PFSK-1 (cell line): ENCODE data around the gene EPHA6.

Experiments used
- FOXP2 ChIP-seq: optimal IDR thresholded peaks from 2 replicates; pipeline ENCODE3; 2011; ENCODE audit warnings: borderline replicate concordance, control low read depth, inconsistent platforms; ENCODE audit not compliant: insufficient read depth; ENCODE audit errors: extremely low read length, extremely low read depth
- POLR2AphosphoS5 ChIP-seq: IDR thresholded peaks from 2 replicates; pipeline ENCODE4 v1.6.1; 2012; ENCODE audit warnings: low read depth, mild to moderate bottlenecking, control low read depth, low read length, moderate library complexity
- REST ChIP-seq, 2 experiments: IDR thresholded peaks; 2 replicates each; pipeline versions ENCODE4 v1.6.1 to v1.8.0; 2011 to 2012; ENCODE audit warnings: low read depth in 2 of 2, low read length in 2 of 2, control low read depth in 1 of 2, inconsistent platforms in 1 of 2, mild to moderate bottlenecking in 1 of 2, moderate library complexity in 1 of 2; ENCODE audit not compliant: insufficient read depth in 1 of 2
- SIN3A ChIP-seq: IDR thresholded peaks from 2 replicates; pipeline ENCODE4 v1.6.1; 2012; ENCODE audit warnings: mild to moderate bottlenecking, low read length, moderate library complexity, borderline replicate concordance; ENCODE audit not compliant: insufficient read depth
- TAF1 ChIP-seq: IDR thresholded peaks from 2 replicates; pipeline ENCODE4 v1.6.1; 2012; ENCODE audit warnings: low read length, control low read depth, borderline replicate concordance; ENCODE audit not compliant: insufficient read depth

Gene EPHA6

GRCh38 chr3:97515076-97515475 lies 700.7 kb downstream of the EPHA6 start:
- TF ChIP-seq TAF1 = no peak
- no peak for TF ChIP-seq FOXP2
- no peak for TF ChIP-seq POLR2AphosphoS5
- no peak for TF ChIP-seq REST (IDR thresholded peaks at IDR 0.05; ENCODE audit: insufficient read depth in 1 of 2, low read depth in 2 of 2, low read length in 2 of 2)
- no peak for TF ChIP-seq SIN3A

GRCh38 chr3:97530691-97531090 lies 716.3 kb downstream of the EPHA6 start:
- TF ChIP-seq TAF1 (no peak), SIN3A (no peak), REST (IDR thresholded peaks at IDR 0.05; ENCODE audit: insufficient read depth in 1 of 2, low read depth in 2 of 2, low read length in 2 of 2) (no peak), FOXP2 (no peak), POLR2AphosphoS5 (no peak)

GRCh38 chr3:97550408-97550807 lies 736.0 kb downstream of the EPHA6 start:
- TF ChIP-seq TAF1 (no peak), FOXP2 (no peak), REST (IDR thresholded peaks at IDR 0.05; ENCODE audit: insufficient read depth in 1 of 2, low read depth in 2 of 2, low read length in 2 of 2) (no peak), SIN3A (no peak), POLR2AphosphoS5 (no peak)

- TF ChIP-seq FOXP2 (no peak), TAF1 (no peak), SIN3A (no peak), POLR2AphosphoS5 (no peak)
Observed at GRCh38 chr3:97552186-97552585, 737.8 kb downstream of the EPHA6 start.

GRCh38 chr3:97575742-97576141 lies 761.3 kb downstream of the EPHA6 start:
- TF ChIP-seq REST (IDR thresholded peaks at IDR 0.05; ENCODE audit: insufficient read depth in 1 of 2, low read depth in 2 of 2, low read length in 2 of 2) = no peak
- TF ChIP-seq TAF1 = no peak
- no peak for TF ChIP-seq FOXP2
- TF ChIP-seq SIN3A = no peak
- no peak for TF ChIP-seq POLR2AphosphoS5
